GM18861 (cell line): ENCODE results near the gene SH3PXD2A.
"Not testable (repeated sequence)": the region's sequence is repeated elsewhere in the genome, so short reads cannot be mapped to it uniquely, and the experiment has no call there.

ENCODE experiments used
- ATAC-seq: cut with Tn5 transposase; IDR thresholded peaks from one replicate; pipeline ENCODE4 v1.9.1; 2021; ENCODE audit not compliant: unreplicated experiment

Gene SH3PXD2A

GRCh38 chr10:103613616-103614015 is 241.8 kb downstream of the SH3PXD2A start:
- ATAC-seq, result no peak

GRCh38 chr10:103612462-103613365 is 242.7 kb downstream of the SH3PXD2A start:
- ATAC-seq, result no peak

- no peak for ATAC-seq
These were observed 244.4 kb downstream of the SH3PXD2A start for GRCh38 chr10:103610921-103611511.

GRCh38 chr10:103610083-103610472 is 245.3 kb downstream of the SH3PXD2A start:
- no peak for ATAC-seq

DNA sequence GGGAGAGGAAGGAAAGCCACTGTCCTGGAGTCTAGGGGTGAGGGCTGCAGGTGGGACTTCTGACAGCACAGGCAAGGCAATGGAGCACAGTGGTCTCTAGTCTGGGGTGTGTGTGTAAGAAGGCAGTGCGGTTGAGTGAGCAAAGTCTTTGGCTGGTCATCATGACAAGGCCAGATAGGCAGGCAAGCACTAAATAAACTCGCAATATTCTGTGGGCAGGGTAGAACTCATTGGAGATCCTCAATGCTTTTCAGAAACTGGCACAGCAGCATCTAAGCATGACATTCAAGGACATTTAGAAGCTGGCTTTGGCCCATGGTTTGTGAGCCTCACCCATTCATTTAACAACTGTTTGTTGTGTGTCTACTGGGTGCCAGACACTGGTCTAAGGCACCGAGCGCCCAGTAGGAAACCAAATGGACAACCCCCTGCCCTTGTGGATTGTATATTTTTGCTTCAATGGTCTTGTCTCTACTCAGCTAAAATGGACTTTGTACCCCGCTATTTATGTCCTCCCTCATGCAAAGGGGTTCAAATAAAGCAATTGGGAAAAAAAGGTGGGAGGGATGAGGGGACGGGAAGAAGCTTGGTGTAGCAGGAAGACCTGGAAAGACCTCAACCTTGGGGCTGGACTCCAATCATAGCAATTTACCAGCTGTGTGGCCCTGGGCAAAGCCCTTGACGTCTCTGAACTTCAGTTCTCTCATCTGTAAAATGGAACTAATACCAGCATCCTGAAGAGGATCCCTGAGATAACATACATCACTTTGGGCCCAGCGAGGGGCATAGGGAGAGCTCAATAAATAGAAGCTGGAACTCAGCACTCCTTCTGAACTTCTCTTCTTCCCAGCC is 245.9 kb downstream of the SH3PXD2A start:
- no peak for ATAC-seq

DNA sequence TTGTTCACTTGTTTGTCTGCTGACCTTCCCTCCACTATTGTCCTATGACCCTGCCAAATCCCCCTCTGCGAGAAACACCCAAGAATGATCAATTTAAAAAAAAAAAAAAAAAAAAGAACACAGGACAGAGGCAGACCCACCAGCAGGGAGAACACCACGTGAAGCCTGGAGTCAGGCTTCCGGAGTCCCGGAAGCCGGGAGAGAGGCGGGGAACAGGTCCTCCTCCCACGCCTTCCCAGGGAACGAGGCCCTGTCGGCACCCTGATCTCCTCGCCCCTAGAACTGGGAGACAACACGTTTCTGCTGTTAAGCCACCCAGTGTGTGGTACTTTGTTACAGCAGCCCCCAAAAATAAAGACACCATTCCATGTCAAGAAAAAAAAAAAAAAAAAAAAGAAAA is 247.3 kb downstream of the SH3PXD2A start:
- ATAC-seq, result not testable (repeated sequence)

- ATAC-seq, result not testable (repeated sequence)
These were observed 248.3 kb downstream of the SH3PXD2A start for GRCh38 chr10:103607051-103607450.

- ATAC-seq, result not testable (repeated sequence)
These were observed 249.3 kb downstream of the SH3PXD2A start for GRCh38 chr10:103606097-103606438.

DNA sequence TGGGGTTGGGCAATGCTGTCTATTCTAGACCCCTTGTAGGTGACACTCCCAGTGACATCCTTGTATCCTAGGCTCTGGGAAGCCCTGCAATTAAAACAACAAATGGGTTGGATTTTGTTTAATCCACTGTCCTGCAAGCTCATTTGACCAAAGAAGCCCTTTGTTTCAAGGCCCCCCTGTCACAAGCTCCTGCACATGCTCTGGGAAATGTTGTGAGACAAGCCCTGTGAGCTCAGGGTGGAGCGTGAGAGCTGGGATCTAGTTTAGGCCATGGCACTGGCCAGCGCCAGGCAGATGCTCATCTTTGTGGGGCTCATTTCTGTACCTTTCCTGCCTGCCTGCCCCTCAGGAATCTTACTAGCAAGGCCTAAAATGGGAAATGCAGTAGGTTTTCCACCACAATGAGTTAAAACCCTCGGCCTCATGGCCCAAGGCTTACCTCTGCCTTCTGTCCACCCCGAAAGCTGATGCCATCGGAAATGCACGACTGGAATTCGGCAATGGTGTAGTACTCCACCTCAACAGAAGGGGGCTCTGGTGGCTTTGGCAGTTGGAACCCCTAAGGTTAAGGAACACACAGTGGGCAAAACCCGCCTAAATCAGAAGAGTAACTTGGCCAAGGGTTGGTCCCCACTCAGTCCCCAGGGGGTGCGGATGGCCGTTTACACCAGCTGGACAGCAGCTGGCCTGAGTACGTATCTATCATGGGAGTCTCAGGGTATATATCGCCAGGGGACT is 249.8 kb downstream of the SH3PXD2A start:
- ATAC-seq, result no peak

DNA sequence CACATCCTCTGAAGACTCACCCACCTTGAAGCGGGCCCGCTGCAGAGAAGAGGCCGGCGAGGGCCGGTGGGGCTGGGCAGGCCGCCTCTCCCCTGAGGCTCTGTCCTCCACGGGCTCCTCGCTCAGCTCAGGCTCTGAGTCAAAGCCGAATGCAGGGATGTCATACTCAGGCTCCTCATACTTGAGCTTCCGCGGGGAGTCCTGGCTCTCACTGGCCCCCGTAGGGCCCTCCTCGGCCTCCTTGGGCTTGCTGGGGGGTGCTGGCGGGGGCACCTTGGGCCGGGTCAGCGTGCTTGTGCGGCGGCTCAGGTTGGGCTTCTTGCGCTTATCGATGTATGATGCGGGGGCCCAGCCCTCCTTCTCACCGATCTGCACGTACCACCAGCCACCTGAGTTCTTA is 252.0 kb downstream of the SH3PXD2A start:
- no peak for ATAC-seq

GRCh38 chr10:103602852-103603155 is 252.6 kb downstream of the SH3PXD2A start:
- no peak for ATAC-seq

DNA sequence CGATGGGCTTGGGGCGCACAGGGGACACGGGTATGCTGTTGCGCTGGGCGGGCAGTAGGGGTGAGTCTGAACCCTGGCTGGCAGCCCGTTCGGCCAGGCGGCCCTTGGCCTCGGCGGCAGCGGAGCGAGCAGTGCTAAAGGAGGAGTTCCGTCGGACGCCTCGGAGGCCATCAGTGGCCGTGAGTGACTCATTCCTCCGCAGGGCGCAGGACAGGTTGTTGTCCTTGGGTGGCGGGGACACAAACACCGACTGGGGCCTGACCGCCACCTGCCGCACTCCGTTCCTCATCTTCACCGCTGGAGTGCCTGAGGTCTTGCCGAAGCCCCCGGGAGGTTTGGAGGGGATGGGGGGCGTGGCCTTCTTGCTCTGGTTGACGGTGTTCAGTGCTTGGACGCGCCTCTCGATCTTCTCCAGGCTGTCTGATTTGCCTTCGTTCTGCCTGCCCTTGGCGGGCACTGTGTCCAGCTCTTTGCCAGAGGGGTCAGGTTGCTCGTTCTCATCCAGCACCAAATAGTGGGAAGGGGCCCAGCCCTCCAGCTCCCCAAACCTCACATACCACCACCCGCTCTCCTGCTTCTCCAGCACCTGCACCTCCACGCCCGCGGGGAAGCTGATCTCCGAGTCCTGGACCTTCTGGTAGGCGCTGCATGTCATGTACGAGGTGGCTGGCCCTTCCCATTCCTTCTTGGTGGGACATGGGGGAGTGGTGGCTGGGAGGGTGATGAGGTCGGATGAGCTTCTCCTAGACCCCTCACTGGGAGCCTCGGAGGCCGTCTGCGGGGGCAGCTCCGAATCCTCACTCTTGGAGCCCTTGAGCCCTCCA is 253.1 kb downstream of the SH3PXD2A start:
- no peak for ATAC-seq

GRCh38 chr10:103600956-103601569 is 254.3 kb downstream of the SH3PXD2A start:
- ATAC-seq, result no peak

DNA sequence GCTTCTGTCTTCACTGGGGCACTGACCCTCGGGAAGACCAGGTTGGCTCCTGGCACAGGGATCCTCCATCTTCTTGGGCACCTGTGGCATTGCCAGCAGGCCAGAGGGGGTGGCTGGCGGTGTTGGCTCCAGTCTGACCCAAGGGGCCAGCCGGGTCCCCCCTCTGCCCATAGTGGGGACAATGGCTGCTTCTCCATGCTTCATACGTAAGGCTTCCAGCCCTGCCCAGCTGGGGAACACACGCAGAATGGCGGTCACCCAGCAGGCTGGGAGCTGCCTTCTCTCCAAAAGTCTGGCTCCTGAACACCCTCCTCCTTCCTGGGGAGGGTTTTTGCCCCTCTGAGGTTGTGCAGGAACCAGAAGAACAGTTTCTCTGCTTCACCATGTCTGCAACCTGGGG is 255.1 kb downstream of the SH3PXD2A start:
- ATAC-seq, result no peak

DNA sequence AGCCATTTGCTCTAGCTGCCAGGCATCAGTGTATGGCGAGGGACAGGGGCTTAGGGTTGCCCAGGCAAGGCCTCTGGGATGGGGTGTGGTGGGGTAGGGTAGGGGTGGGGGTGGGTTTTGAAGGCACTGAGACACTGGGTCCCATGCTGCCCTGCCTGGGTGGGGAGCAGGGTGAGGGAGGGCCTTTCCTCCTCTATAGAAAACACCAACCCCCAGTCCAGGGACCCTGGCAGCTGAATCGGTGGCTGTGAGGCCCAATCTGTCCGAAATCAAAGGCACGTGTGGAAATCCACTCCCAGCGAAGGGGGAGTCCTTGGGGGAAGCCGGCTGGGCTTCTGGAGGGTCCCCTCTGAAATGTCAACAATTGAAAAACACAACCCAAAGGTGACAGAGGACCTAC is 255.5 kb downstream of the SH3PXD2A start:
- ATAC-seq, result no peak

DNA sequence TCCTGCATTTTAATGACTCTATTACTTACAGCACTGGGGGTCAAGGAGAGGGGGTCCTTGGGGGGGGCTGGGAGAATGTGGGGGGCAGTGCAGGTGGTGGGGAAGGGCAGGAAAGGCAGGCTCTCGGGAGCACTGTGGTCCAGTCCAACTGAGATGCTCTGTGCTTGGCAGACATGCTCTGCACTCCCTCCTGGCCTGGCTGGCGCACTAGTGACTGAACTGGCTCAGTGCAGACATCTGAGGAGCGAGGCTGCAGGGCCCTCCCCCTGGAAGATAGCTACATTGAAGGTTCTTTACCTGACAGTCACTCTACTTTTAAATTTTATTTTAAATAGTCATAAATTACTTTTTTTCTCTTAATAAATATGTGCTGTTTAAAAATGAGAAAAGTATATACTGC is 256.2 kb downstream of the SH3PXD2A start:
- no peak for ATAC-seq

DNA sequence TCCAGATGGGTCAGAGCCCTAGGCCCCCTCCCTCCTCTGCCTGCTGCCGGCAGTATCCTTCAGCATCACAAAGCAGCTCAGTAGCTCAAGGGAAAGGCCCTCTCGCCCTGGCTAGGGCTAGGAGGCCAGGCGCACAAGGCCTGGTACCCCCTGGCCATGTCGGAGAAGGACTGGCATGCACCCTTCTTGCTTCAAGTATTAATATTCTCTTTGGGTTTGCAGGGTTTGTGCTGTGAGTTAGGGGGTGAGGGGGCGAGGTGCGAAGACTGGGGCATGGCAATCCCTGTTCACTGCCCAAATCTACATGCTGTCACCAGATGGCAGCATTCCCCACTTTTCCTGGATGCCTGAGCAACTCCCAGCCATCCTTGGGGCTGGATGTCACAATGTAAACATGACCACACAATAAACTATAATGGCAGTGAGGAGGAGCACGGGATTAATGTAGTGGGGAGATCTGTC is 256.7 kb downstream of the SH3PXD2A start:
- ATAC-seq, result no peak

DNA sequence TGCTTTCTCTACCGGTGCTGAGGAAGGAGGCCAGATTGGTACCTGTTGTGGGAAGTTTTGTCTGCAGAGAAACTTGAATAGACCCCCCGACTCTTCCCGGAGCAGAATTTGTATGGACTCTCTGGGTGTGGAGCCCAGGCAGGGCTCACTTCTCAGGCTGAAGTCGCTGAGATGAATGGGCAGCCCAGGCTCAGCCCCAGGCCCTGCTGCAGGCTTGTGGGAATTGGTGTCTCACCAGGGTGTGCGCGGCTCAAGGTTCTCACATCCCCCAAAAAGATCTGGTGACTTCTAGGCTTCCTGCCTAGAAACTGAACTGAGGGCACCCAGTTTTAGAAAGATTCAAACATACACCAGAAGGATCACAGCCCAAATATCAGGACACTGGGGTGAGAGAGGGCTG is 258.4 kb downstream of the SH3PXD2A start:
- ATAC-seq, result no peak

GRCh38 chr10:103595933-103596726 is 259.2 kb downstream of the SH3PXD2A start:
- no peak for ATAC-seq
